ENCODE measurements around the gene NCAM1.

The NCAM1 gene

GRCh38 chr11:113021111-113021510 is 59.9 kb downstream of the NCAM1 start:
- no peak overlapping the region for H3K27ac ChIP-seq
- TF ChIP-seq CTCF (conservative IDR thresholded peaks at IDR 0.05) (no peak), ZFX (IDR thresholded peaks at IDR 0.05) (no peak)

GRCh38 chr11:113022262-113022661 is 61.0 kb downstream of the NCAM1 start:
- H3K27ac ChIP-seq: no peak overlapping the region
- TF ChIP-seq CTCF (conservative IDR thresholded peaks at IDR 0.05): no peak
- TF ChIP-seq ZFX (IDR thresholded peaks at IDR 0.05): no peak

GRCh38 chr11:113023228-113023627 is 62.0 kb downstream of the NCAM1 start:
- no peak for TF ChIP-seq CTCF (conservative IDR thresholded peaks at IDR 0.05)
- no peak for TF ChIP-seq ZFX (IDR thresholded peaks at IDR 0.05)
- H3K27ac ChIP-seq: no peak overlapping the region

GRCh38 chr11:113023986-113024385 is 62.8 kb downstream of the NCAM1 start:
- no peak overlapping the region for H3K27ac ChIP-seq
- no peak for TF ChIP-seq ZFX (IDR thresholded peaks at IDR 0.05)

- H3K27ac ChIP-seq: no peak overlapping the region
- TF ChIP-seq CTCF (conservative IDR thresholded peaks at IDR 0.05): no peak
- no peak for TF ChIP-seq ZFX (IDR thresholded peaks at IDR 0.05)
Measured at GRCh38 chr11:113026778-113027177, 65.6 kb downstream of the NCAM1 start.

- no peak for TF ChIP-seq ZFX (IDR thresholded peaks at IDR 0.05)
- no peak for TF ChIP-seq CTCF (conservative IDR thresholded peaks at IDR 0.05)
- no peak overlapping the region for H3K27ac ChIP-seq
Measured at GRCh38 chr11:113034576-113034975, 73.4 kb downstream of the NCAM1 start.

GRCh38 chr11:113035708-113036107 is 74.5 kb downstream of the NCAM1 start:
- no peak overlapping the region for H3K27ac ChIP-seq

More at GRCh38 chr11:113035708-113036107, 74.5 kb downstream of the NCAM1 start:
- TF ChIP-seq CTCF (conservative IDR thresholded peaks at IDR 0.05) (no peak), ZFX (IDR thresholded peaks at IDR 0.05) (no peak)
